Esophagus squamous epithelium (tissue), 4 donors: ENCODE results near the gene SIN3B.

Experiments
- CTCF ChIP-seq, 6 experiments: fragments of 450-650 bp in 4 of 6; fragments of 200-600 bp in 2 of 6; sonication (generic) in 2 of 6; IDR thresholded peaks; one replicate each; pipeline ENCODE4 v1.5.1; 2016 to 2019; ENCODE audit warnings: antibody characterized with exemption in 6 of 6, mild to moderate bottlenecking in 4 of 6, moderate library complexity in 4 of 6
- POLR2A ChIP-seq, 4 donors: fragments of 450-650 bp; IDR thresholded peaks; one replicate each; pipeline ENCODE4 v1.6.1; 2017; ENCODE audit warnings: antibody characterized with exemption in 4 of 4, mild to moderate bottlenecking in 4 of 4, moderate library complexity in 3 of 4

- TF ChIP-seq CTCF (IDR thresholded peaks at IDR 0.05) (no peak), POLR2A (IDR thresholded peaks at IDR 0.05) (no peak)
Observed at GRCh38 chr19:16914421-16914820, 85.2 kb downstream of the SIN3B start.
